GM12801 (cell line): ENCODE results near the gene MMP8.

Experiments
- CTCF ChIP-seq: IDR thresholded peaks from one replicate; pipeline ENCODE4 v1.5.1; 2011; ENCODE audit warnings: control low read depth; ENCODE audit not compliant: insufficient read length; ENCODE audit errors: extremely low read depth

Gene MMP8

GRCh38 chr11:102760344-102761035, 35.7 kb upstream of the MMP8 start:
- TF ChIP-seq CTCF: no peak

- TF ChIP-seq CTCF: no peak
Measured at GRCh38 chr11:102757823-102758549, 33.2 kb upstream of the MMP8 start.

- no peak for TF ChIP-seq CTCF
Measured at GRCh38 chr11:102753267-102753666, 28.5 kb upstream of the MMP8 start.

- TF ChIP-seq CTCF: no peak
Measured at GRCh38 chr11:102751673-102752072, 26.9 kb upstream of the MMP8 start.

- no peak for TF ChIP-seq CTCF
Measured at GRCh38 chr11:102749101-102749722, 24.5 kb upstream of the MMP8 start.

- TF ChIP-seq CTCF: no peak
Measured at GRCh38 chr11:102734650-102735049, 9.9 kb upstream of the MMP8 start.

- no peak for TF ChIP-seq CTCF
Measured at GRCh38 chr11:102733232-102733875, 8.6 kb upstream of the MMP8 start.
